Liver (tissue), 3 donors: ENCODE measurements around the gene PEX14.

ENCODE experiments used
- EGR1 ChIP-seq, 2 donors: IDR thresholded peaks; 2 replicates each; pipeline ENCODE4 v1.6.1; 2016 to 2018; ENCODE audit warnings: antibody characterized with exemption in 2 of 2, low read depth in 2 of 2
- TF ChIP-seq, protein P1 (sequence below): IDR thresholded peaks from 2 replicates; pipeline ENCODE4 v1.6.1; 2016; ENCODE audit warnings: antibody characterized with exemption
- TF ChIP-seq, protein P2 (sequence below): fragments of 150-350 bp; IDR thresholded peaks from 2 replicates; pipeline ENCODE4 v1.5.1; 2017; ENCODE audit warnings: improper control_type of control experiment, low read depth, low read length; ENCODE audit not compliant: missing input control
- TF ChIP-seq, protein P3 (sequence below): IDR thresholded peaks from 2 replicates; pipeline ENCODE4 v1.6.1; 2016; ENCODE audit warnings: antibody characterized with exemption
- donor health status: healthy.
- donor health status: healthy.

DNA sequence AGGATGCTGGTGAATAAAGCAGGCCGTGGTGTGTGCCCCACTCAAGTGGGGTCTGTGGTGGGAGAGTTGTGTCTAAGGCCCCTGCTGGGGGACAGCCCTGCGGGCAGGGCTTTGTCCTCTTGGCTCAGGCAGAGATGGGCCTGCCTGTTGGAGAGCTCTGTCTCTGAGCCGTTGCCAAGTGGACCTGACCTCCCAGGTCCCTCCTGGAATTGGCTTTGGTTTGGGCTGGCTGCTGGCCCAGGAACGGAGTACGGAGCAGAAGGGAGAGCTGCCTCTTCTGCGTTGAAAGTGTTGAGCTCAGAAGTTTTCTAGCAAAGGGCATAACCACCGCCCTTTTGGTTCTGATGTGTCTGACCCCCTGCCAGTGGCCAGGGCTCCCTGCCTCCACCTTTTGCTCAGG is 153.9 kb downstream of the PEX14 start:
- TF ChIP-seq, protein P1, sequence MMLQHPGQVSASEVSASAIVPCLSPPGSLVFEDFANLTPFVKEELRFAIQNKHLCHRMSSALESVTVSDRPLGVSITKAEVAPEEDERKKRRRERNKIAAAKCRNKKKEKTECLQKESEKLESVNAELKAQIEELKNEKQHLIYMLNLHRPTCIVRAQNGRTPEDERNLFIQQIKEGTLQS: no peak
- TF ChIP-seq, protein P2, sequence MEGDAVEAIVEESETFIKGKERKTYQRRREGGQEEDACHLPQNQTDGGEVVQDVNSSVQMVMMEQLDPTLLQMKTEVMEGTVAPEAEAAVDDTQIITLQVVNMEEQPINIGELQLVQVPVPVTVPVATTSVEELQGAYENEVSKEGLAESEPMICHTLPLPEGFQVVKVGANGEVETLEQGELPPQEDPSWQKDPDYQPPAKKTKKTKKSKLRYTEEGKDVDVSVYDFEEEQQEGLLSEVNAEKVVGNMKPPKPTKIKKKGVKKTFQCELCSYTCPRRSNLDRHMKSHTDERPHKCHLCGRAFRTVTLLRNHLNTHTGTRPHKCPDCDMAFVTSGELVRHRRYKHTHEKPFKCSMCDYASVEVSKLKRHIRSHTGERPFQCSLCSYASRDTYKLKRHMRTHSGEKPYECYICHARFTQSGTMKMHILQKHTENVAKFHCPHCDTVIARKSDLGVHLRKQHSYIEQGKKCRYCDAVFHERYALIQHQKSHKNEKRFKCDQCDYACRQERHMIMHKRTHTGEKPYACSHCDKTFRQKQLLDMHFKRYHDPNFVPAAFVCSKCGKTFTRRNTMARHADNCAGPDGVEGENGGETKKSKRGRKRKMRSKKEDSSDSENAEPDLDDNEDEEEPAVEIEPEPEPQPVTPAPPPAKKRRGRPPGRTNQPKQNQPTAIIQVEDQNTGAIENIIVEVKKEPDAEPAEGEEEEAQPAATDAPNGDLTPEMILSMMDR: peak; percentile 4
- TF ChIP-seq, protein P3, sequence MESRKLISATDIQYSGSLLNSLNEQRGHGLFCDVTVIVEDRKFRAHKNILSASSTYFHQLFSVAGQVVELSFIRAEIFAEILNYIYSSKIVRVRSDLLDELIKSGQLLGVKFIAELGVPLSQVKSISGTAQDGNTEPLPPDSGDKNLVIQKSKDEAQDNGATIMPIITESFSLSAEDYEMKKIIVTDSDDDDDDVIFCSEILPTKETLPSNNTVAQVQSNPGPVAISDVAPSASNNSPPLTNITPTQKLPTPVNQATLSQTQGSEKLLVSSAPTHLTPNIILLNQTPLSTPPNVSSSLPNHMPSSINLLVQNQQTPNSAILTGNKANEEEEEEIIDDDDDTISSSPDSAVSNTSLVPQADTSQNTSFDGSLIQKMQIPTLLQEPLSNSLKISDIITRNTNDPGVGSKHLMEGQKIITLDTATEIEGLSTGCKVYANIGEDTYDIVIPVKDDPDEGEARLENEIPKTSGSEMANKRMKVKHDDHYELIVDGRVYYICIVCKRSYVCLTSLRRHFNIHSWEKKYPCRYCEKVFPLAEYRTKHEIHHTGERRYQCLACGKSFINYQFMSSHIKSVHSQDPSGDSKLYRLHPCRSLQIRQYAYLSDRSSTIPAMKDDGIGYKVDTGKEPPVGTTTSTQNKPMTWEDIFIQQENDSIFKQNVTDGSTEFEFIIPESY: no peak
- TF ChIP-seq EGR1 (IDR thresholded peaks at IDR 0.05; ENCODE audit: low read depth in 2 of 2): no peak
